IMR-90 (cell line): Measurements from ENCODE around the gene VPS33B. TPM values are rescaled to one million over a fixed set of nuclear protein-coding genes. Genes with fewer than 3 reads are reported as not detected.

Experiments used
- ATAC-seq: fragments of 200-7000 bp; cut with Tn5 transposase; 2 replicates; pipeline ENCODE4 v1.9.1; 2020; ENCODE audit warnings: low read depth, mild to moderate bottlenecking, moderate library complexity
- BruUV-seq: library from RNA; stranded (reverse); fragments of 400-500 nt; replicated peaks from 2 replicates; lab custom pipeline; 2021; lab: Mats Ljungman, UMichigan
- CTCF ChIA-PET: fragments of 300-600 bp; formaldehyde crosslinking; extraction: SDS; loops from one replicate; lab custom pipeline; 2021; ENCODE audit warnings: antibody characterized with exemption; lab: Yijun Ruan, JAX
- POLR2A ChIA-PET: fragments of 300-600 bp; sonication (Branson Sonifier 250); formaldehyde crosslinking; loops from one replicate; lab custom pipeline; 2022; ENCODE audit warnings: antibody characterized with exemption; ENCODE audit not compliant: unreplicated experiment; lab: Charles Lee
- DNase-seq: peaks from one replicate; pipeline ENCODE4 v3.0.0; 2013
- H2AFZ ChIP-seq: replicated peaks from 2 replicates; pipeline ENCODE3; 2013; ENCODE audit warnings: low read length, mild to moderate bottlenecking; ENCODE audit not compliant: poor library complexity
- H2AK5ac ChIP-seq: 2 replicates; pipeline ENCODE4 v1.6.1; 2013; ENCODE audit warnings: low read depth, low read length, inconsistent platforms
- H2AK9ac ChIP-seq: replicated peaks from 2 replicates; pipeline ENCODE3; 2013; ENCODE audit warnings: mild to moderate bottlenecking, low read depth, low read length, moderate library complexity; ENCODE audit not compliant: poor library complexity
- H2BK120ac ChIP-seq: 2 replicates; pipeline ENCODE4 v1.6.1; 2013; ENCODE audit warnings: low read depth, low read length, inconsistent platforms
- H2BK15ac ChIP-seq: 3 replicates; pipeline ENCODE4 v1.6.1; 2013; ENCODE audit warnings: low read depth, low read length, inconsistent platforms
- H2BK20ac ChIP-seq: 2 replicates; pipeline ENCODE4 v1.6.1; 2013; ENCODE audit warnings: low read depth, mild to moderate bottlenecking, inconsistent platforms, low read length, moderate library complexity
- H2BK5ac ChIP-seq: 2 replicates; pipeline ENCODE4 v1.6.1; 2013; ENCODE audit warnings: mild to moderate bottlenecking, low read depth, low read length, inconsistent platforms; ENCODE audit not compliant: poor library complexity, severe bottlenecking
- H3K14ac ChIP-seq: replicated peaks from 2 replicates; pipeline ENCODE4 v1.6.1; 2013; ENCODE audit warnings: low read depth, low read length, inconsistent platforms
- H3K18ac ChIP-seq: 2 replicates; pipeline ENCODE4 v1.6.1; 2013; ENCODE audit warnings: low read depth, low read length, control low read depth
- H3K23ac ChIP-seq: 2 replicates; pipeline ENCODE4 v1.6.1; 2013; ENCODE audit warnings: low read depth, low read length, inconsistent platforms
- H3K27ac ChIP-seq: 2 replicates; pipeline ENCODE4 v1.5.1; 2013; ENCODE audit warnings: mild to moderate bottlenecking, control low read depth, low read length; ENCODE audit not compliant: insufficient read depth
- H3K27me3 ChIP-seq: 2 replicates; pipeline ENCODE4 v1.6.1; 2013; ENCODE audit warnings: low read length; ENCODE audit not compliant: control insufficient read depth, insufficient read depth
- H3K36me3 ChIP-seq: 2 replicates; pipeline ENCODE4 v1.6.1; 2013; ENCODE audit warnings: low read length, mixed read lengths; ENCODE audit not compliant: control insufficient read depth, insufficient read depth
- H3K4ac ChIP-seq: 2 replicates; pipeline ENCODE4 v1.6.1; 2013; ENCODE audit warnings: low read depth, low read length, inconsistent platforms
- H3K4me1 ChIP-seq: 2 replicates; pipeline ENCODE4 v1.6.1; 2013; ENCODE audit warnings: low read length, mixed read lengths; ENCODE audit not compliant: control insufficient read depth, insufficient read depth
- H3K4me2 ChIP-seq: 2 replicates; pipeline ENCODE4 v1.6.1; 2013; ENCODE audit warnings: low read depth, mild to moderate bottlenecking, control low read depth, low read length, moderate library complexity
- H3K4me3 ChIP-seq: 2 replicates; pipeline ENCODE4 v1.5.1; 2013; ENCODE audit warnings: low read depth, mild to moderate bottlenecking, control low read depth, low read length, moderate library complexity; ENCODE audit not compliant: insufficient read depth
- H3K56ac ChIP-seq: 2 replicates; pipeline ENCODE4 v1.6.1; 2013; ENCODE audit warnings: low read length, inconsistent platforms; ENCODE audit not compliant: insufficient read depth; ENCODE audit errors: extremely low read depth
- H3K79me1 ChIP-seq, 2 experiments: 2 replicates each; pipeline ENCODE4 v1.6.1; 2013; ENCODE audit warnings: low read length in 2 of 2, inconsistent platforms in 1 of 2, low read depth in 1 of 2
- H3K9ac ChIP-seq: 2 replicates; pipeline ENCODE4 v1.6.1; 2013; ENCODE audit warnings: low read depth, low read length, control low read depth
- H3K9me1 ChIP-seq: 2 replicates; pipeline ENCODE4 v1.6.1; 2013; ENCODE audit warnings: low read length, inconsistent platforms; ENCODE audit not compliant: insufficient read depth
- H3K9me3 ChIP-seq: 2 replicates; pipeline ENCODE4 v1.6.1; 2013; ENCODE audit warnings: low read length; ENCODE audit not compliant: control insufficient read depth, insufficient read depth
- H4K20me1 ChIP-seq: 2 replicates; pipeline ENCODE4 v1.6.1; 2013; ENCODE audit warnings: low read length, inconsistent platforms; ENCODE audit not compliant: insufficient read depth
- H4K5ac ChIP-seq: 2 replicates; pipeline ENCODE4 v1.6.1; 2013; ENCODE audit warnings: mild to moderate bottlenecking, low read depth, low read length, control low read depth
- H4K8ac ChIP-seq, 2 experiments: 2 replicates each; pipeline ENCODE4 v1.6.1; 2013; ENCODE audit warnings: low read depth in 2 of 2, low read length in 2 of 2, control low read depth in 1 of 2, inconsistent platforms in 1 of 2
- H4K91ac ChIP-seq: 2 replicates; pipeline ENCODE4 v1.6.1; 2013; ENCODE audit warnings: low read depth, low read length, inconsistent platforms; ENCODE audit not compliant: insufficient read depth
- FOS ChIP-seq: fragments of 150-350 bp; IDR thresholded peaks from 2 replicates; pipeline ENCODE4 v1.6.1; 2016; ENCODE audit warnings: low read depth, low read length
- MAFK ChIP-seq: IDR thresholded peaks from 2 replicates; pipeline ENCODE4 v1.6.1; 2012; ENCODE audit warnings: low read depth, low read length, improper control_type of control experiment
- MXI1 ChIP-seq: IDR thresholded peaks from 2 replicates; pipeline ENCODE4 v1.6.1; 2012; ENCODE audit warnings: low read depth, mild to moderate bottlenecking, low read length, moderate library complexity, borderline replicate concordance
- NFE2L2 ChIP-seq: fragments of 150-350 bp; IDR thresholded peaks from 2 replicates; pipeline ENCODE4 v1.6.1; 2016; ENCODE audit warnings: low read depth, mild to moderate bottlenecking, low read length
- RAD21 ChIP-seq: IDR thresholded peaks from 2 replicates; pipeline ENCODE4 v1.6.1; 2012; ENCODE audit warnings: low read length, improper control_type of control experiment
- RCOR1 ChIP-seq: IDR thresholded peaks from 2 replicates; pipeline ENCODE4 v1.6.1; 2012; ENCODE audit warnings: mild to moderate bottlenecking, low read length, improper control_type of control experiment; ENCODE audit not compliant: insufficient replicate concordance
- RFX5 ChIP-seq: IDR thresholded peaks from 2 replicates; pipeline ENCODE4 v1.8.0; 2012; ENCODE audit warnings: low read depth, mild to moderate bottlenecking, low read length, moderate library complexity
- WGBS, 2 experiments: methylation state at CpG; one replicate each; pipeline versions ENCODE4 v1.1.5 to v1.1.7; 2013; ENCODE audit warnings: missing lambda C conversion rate in 2 of 2; ENCODE audit not compliant: insufficient read length in 1 of 2; ENCODE audit errors: extremely low coverage in 2 of 2; 5-methylcytosine and 5-hydroxymethylcytosine counted together
- dilution Hi-C: fragments of 300-500 bp; cut with HindIII; formaldehyde crosslinking; loops from one replicate; pipeline ENCODE4 v1.14.3; 2018; ENCODE audit warnings: low sequenced_read_pairs; ENCODE audit not compliant: unreplicated experiment
- in situ Hi-C: fragments of 300-500 bp; cut with MboI; formaldehyde crosslinking; loops from 3 replicates; pipeline ENCODE4 v1.14.3; 2019; ENCODE audit warnings: low sequenced_read_pairs, inconsistent platforms, mixed read lengths
- intact Hi-C: fragments of 100-400 bp; cut with micrococcal nuclease; formaldehyde crosslinking; loops from 2 replicates; pipeline ENCODE4 v1.10.0; 2022
- polyA plus RNA-seq, 3 experiments: library from polyadenylated mRNA; depleted of rRNA; stranded (reverse); fragments of >200 nt; gene quantifications; 2 replicates each; pipeline ENCODE4 v1.2.3, GENCODE V29; 2012; ENCODE audit warnings: low replicate concordance in 1 of 3
- total RNA-seq: library from RNA; depleted of rRNA; stranded (reverse); fragments of >200 nt; gene quantifications from 2 replicates; pipeline ENCODE4 v1.2.3, GENCODE V29; 2012
- TF ChIP-seq, protein P1 (sequence below): fragments of 150-350 bp; IDR thresholded peaks from 2 replicates; pipeline ENCODE4 v1.6.1; 2017; ENCODE audit warnings: mild to moderate bottlenecking, antibody characterized with exemption, low read length, low read depth

The VPS33B gene
- total and polyA plus RNA-seq, 2 of the 4 experiments (the other 2 are of a cell fraction), result 9.0 to 11.3 TPM

DNA sequence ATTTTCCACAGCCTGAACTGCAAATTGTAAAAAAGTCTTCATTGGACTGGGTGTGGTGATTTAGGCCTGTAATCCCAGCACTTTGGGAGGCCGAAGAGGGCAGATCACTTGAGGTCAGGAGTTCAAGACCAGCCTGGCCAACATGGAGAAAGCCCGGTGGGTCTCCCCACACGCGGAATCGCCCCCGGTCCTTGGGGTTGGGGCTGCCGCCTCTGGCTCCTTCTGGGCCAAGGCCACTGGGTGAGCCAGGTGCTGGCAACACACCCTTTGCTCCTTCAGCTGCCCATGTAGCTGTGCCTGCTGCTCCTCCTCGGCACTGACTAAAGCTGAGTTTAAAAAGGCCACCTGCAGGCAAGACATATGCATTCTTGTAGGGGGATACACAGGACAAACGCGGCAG, 9.4 kb upstream of the VPS33B start:
- Histone ChIP-seq H3K18ac (no peak overlapping the region), H3K4me2 (no peak overlapping the region), H4K91ac (no peak overlapping the region), H3K9me3 (no peaks in the 10 kb centered on the region), H2BK5ac (no peak overlapping the region), H2AFZ (no peak overlapping the region), H3K4me1 (no peaks in the 10 kb centered on the region), H3K27me3 (peaks cover 13% of the 10 kb centered on the region), H3K9ac (no peak overlapping the region), H2BK20ac (no peak overlapping the region), H4K20me1 (no peaks in the 10 kb centered on the region), H2AK5ac (no peak overlapping the region), H2BK15ac (no peak overlapping the region), H3K56ac (no peak overlapping the region), H2AK9ac (no peak overlapping the region), H4K5ac (no peak overlapping the region), H3K23ac (no peak overlapping the region), H2BK120ac (no peak overlapping the region), H3K27ac (no peak overlapping the region), H3K14ac (no peak overlapping the region), H4K8ac (no peak overlapping the region), H3K79me1 (no peaks in the 10 kb centered on the region), H3K4me3 (no peak overlapping the region), H3K36me3 (no peaks in the 10 kb centered on the region), H3K4ac (no peak overlapping the region), H3K9me1 (no peaks in the 10 kb centered on the region)
- POLR2A ChIA-PET, result no interaction called here
- CTCF ChIA-PET, result no interaction called here
- no peak for DNase-seq
- no TSS peak for BruUV-seq
- dilution Hi-C loops, result no loop called here
- WGBS, 2 experiments, result 74% methylated on average over 8 of the region's 10 CpGs; no CpG with 5 or more reads in 1 of the 2 experiments
- in situ Hi-C loops, result no loop called here
- TF ChIP-seq, protein P1, sequence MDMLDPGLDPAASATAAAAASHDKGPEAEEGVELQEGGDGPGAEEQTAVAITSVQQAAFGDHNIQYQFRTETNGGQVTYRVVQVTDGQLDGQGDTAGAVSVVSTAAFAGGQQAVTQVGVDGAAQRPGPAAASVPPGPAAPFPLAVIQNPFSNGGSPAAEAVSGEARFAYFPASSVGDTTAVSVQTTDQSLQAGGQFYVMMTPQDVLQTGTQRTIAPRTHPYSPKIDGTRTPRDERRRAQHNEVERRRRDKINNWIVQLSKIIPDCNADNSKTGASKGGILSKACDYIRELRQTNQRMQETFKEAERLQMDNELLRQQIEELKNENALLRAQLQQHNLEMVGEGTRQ, result no peak
- no peak for TF ChIP-seq FOS
- no peak for TF ChIP-seq MXI1
- no peak for TF ChIP-seq RCOR1
- TF ChIP-seq RFX5, result no peak
- TF ChIP-seq NFE2L2, result no peak
- no peak for TF ChIP-seq RAD21
- TF ChIP-seq MAFK, result no peak
- intact Hi-C loops, result no loop called here
- no peak for ATAC-seq
